SK-N-SH treated with all-trans-retinoic acid at 6 μM for 48 hours (cell line): ENCODE data around the gene BPGM.
A peak's percentile ranks its signal among the peaks of the same experiment; 100 is the strongest.

ENCODE experiments used
- ATAC-seq: fragments of 200-7000 bp; cut with Tn5 transposase; 3 replicates; pipeline ENCODE4 v1.9.1; 2020; ENCODE audit warnings: mild to moderate bottlenecking, moderate library complexity
- BACH2 ChIP-seq: fragments of 250-450 bp; sonication (Bioruptor Pico); IDR thresholded peaks from 2 replicates; pipeline ENCODE4 v1.9.0; 2021; ENCODE audit warnings: mild to moderate bottlenecking, borderline replicate concordance
- CSDC2 ChIP-seq: fragments of 250-450 bp; sonication (Bioruptor Pico); IDR thresholded peaks from 2 replicates; pipeline ENCODE4 v1.5.0; 2020; ENCODE audit warnings: mild to moderate bottlenecking, moderate library complexity
- CSRNP3 ChIP-seq: fragments of 250-450 bp; sonication (Bioruptor Pico); IDR thresholded peaks from 2 replicates; pipeline ENCODE4 v1.5.1; 2021; ENCODE audit warnings: mild to moderate bottlenecking, moderate library complexity
- ESRRG ChIP-seq: fragments of 250-450 bp; sonication (Bioruptor Pico); IDR thresholded peaks from 2 replicates; pipeline ENCODE4 v1.6.1; 2021; ENCODE audit warnings: mild to moderate bottlenecking
- GLIS3 ChIP-seq: fragments of 250-450 bp; sonication (Bioruptor Pico); IDR thresholded peaks from 2 replicates; pipeline ENCODE4 v1.5.0; 2020; ENCODE audit warnings: mild to moderate bottlenecking, moderate library complexity
- ISL1 ChIP-seq: fragments of 250-450 bp; sonication (Bioruptor Pico); IDR thresholded peaks from 2 replicates; pipeline ENCODE4 v2.1.2; 2022; ENCODE audit warnings: mild to moderate bottlenecking, moderate library complexity
- OSR1 ChIP-seq: fragments of 250-450 bp; sonication (Bioruptor Pico); IDR thresholded peaks from 2 replicates; pipeline ENCODE4 v1.8.0; 2022; ENCODE audit warnings: moderate library complexity, mild to moderate bottlenecking, inconsistent platforms
- PATZ1 ChIP-seq: fragments of 250-450 bp; sonication (Bioruptor Pico); IDR thresholded peaks from 2 replicates; pipeline ENCODE4 v1.8.0; 2020; ENCODE audit warnings: mild to moderate bottlenecking, moderate library complexity, borderline replicate concordance
- RARB ChIP-seq: fragments of 250-450 bp; sonication (Bioruptor Pico); IDR thresholded peaks from 2 replicates; pipeline ENCODE4 v1.8.0; 2021; ENCODE audit warnings: mild to moderate bottlenecking, moderate library complexity
- SNAI2 ChIP-seq: fragments of 250-450 bp; sonication (Bioruptor Pico); IDR thresholded peaks from 2 replicates; pipeline ENCODE4 v1.5.0; 2020; ENCODE audit warnings: mild to moderate bottlenecking, moderate library complexity
- TCF4 ChIP-seq: fragments of 250-450 bp; sonication (Bioruptor Pico); IDR thresholded peaks from 2 replicates; pipeline ENCODE4 v1.8.0; 2021; ENCODE audit warnings: mild to moderate bottlenecking, moderate library complexity, borderline replicate concordance
- TOX ChIP-seq: fragments of 250-450 bp; sonication (Bioruptor Pico); IDR thresholded peaks from 2 replicates; pipeline ENCODE4 v1.8.0; 2021; ENCODE audit warnings: mild to moderate bottlenecking, moderate library complexity, borderline replicate concordance
- ZC3H10 ChIP-seq: fragments of 250-450 bp; sonication (Bioruptor Pico); IDR thresholded peaks from 2 replicates; pipeline ENCODE4 v1.5.1; 2021; ENCODE audit warnings: mild to moderate bottlenecking, moderate library complexity
- ZFP30 ChIP-seq: fragments of 450-650 bp; formaldehyde crosslinking; IDR thresholded peaks from 2 replicates; pipeline ENCODE4 v1.5.0; 2022; ENCODE audit warnings: mild to moderate bottlenecking, moderate library complexity
- ZNF565 ChIP-seq: fragments of 450-650 bp; formaldehyde crosslinking; conservative IDR thresholded peaks from 2 replicates; pipeline ENCODE4 v1.5.0; 2020; ENCODE audit warnings: low read depth, mild to moderate bottlenecking, moderate library complexity
- ZNF70 ChIP-seq: fragments of 450-650 bp; formaldehyde crosslinking; IDR thresholded peaks from 2 replicates; pipeline ENCODE4 v1.5.0; 2020; ENCODE audit warnings: mild to moderate bottlenecking, moderate library complexity
- ZNF8 ChIP-seq: fragments of 450-650 bp; formaldehyde crosslinking; IDR thresholded peaks from 2 replicates; pipeline ENCODE4 v1.5.0; 2020; ENCODE audit warnings: mild to moderate bottlenecking, moderate library complexity
- TF ChIP-seq, protein P1 (sequence below): fragments of 250-450 bp; sonication (Bioruptor Pico); IDR thresholded peaks from 2 replicates; pipeline ENCODE4 v1.8.0; 2021; ENCODE audit warnings: low read depth, mild to moderate bottlenecking, moderate library complexity, borderline replicate concordance
- TF ChIP-seq, protein P2 (sequence below): fragments of 250-450 bp; sonication (Bioruptor Pico); IDR thresholded peaks from 2 replicates; pipeline ENCODE4 v1.5.1; 2020; ENCODE audit warnings: low read depth, mild to moderate bottlenecking, moderate library complexity
- TF ChIP-seq, protein P3 (sequence below): fragments of 250-450 bp; sonication (Bioruptor Pico); IDR thresholded peaks from 2 replicates; pipeline ENCODE4 v1.5.0; 2020; ENCODE audit warnings: mild to moderate bottlenecking, moderate library complexity

BPGM gene

GRCh38 chr7:134646425-134647305, at the start of gene BPGM:
BPGM (plus strand) TSS chr7:134646853; CDS start chr7:134661508, 14,655 bp downstream.
- peak; percentile 99 for ATAC-seq
- TF ChIP-seq BACH2 (no peak), TCF4 (CRISPR knock-in tag) (no peak), PATZ1 (CRISPR knock-in tag) (no peak), CSRNP3 (CRISPR knock-in tag) (no peak), CSDC2 (CRISPR knock-in tag) (no peak; the same call in 1 of the 2 replicates), RARB (CRISPR knock-in tag) (no peak)
- TF ChIP-seq, protein P1, sequence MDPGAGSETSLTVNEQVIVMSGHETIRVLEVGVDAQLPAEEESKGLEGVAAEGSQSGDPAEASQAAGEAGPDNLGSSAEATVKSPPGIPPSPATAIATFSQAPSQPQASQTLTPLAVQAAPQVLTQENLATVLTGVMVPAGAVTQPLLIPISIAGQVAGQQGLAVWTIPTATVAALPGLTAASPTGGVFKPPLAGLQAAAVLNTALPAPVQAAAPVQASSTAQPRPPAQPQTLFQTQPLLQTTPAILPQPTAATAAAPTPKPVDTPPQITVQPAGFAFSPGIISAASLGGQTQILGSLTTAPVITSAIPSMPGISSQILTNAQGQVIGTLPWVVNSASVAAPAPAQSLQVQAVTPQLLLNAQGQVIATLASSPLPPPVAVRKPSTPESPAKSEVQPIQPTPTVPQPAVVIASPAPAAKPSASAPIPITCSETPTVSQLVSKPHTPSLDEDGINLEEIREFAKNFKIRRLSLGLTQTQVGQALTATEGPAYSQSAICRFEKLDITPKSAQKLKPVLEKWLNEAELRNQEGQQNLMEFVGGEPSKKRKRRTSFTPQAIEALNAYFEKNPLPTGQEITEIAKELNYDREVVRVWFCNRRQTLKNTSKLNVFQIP (CRISPR knock-in tag), result no peak
- TF ChIP-seq, all 23 proteins: peak for 0

DNA sequence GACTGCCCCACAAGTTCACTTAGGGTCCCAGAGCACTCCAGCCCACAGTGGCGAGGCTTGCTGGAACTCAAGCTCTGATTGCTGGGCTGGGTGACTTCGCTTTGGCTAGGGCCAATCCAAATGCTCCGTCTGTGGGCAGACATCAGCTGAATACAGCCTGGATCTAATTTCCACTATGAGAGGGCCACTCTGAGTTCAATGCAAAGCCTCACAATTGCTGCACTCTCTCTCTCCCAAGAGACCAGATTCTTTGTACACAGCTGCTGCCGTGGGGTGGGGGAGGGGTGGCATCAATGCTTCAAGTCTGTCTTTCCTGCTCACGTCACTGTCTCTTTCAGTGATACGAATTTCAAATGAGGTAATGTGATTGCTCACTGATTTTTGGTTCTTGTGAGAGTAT, 47.3 kb upstream of the BPGM start:
- ATAC-seq, result no peak
- TF ChIP-seq ZNF8 (CRISPR knock-in tag) (no peak), ZNF70 (no peak), ZC3H10 (CRISPR knock-in tag) (no peak), ISL1 (no peak), TOX (no peak), ZFP30 (CRISPR knock-in tag) (no peak), OSR1 (CRISPR knock-in tag) (no peak), CSDC2 (CRISPR knock-in tag) (no peak), SNAI2 (CRISPR knock-in tag) (no peak), PATZ1 (CRISPR knock-in tag) (no peak), ZNF565 (no peak), GLIS3 (CRISPR knock-in tag) (no peak), ESRRG (CRISPR knock-in tag) (no peak)
- TF ChIP-seq, protein P2, sequence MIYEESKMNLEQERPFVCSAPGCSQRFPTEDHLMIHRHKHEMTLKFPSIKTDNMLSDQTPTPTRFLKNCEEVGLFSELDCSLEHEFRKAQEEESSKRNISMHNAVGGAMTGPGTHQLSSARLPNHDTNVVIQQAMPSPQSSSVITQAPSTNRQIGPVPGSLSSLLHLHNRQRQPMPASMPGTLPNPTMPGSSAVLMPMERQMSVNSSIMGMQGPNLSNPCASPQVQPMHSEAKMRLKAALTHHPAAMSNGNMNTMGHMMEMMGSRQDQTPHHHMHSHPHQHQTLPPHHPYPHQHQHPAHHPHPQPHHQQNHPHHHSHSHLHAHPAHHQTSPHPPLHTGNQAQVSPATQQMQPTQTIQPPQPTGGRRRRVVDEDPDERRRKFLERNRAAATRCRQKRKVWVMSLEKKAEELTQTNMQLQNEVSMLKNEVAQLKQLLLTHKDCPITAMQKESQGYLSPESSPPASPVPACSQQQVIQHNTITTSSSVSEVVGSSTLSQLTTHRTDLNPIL (CRISPR knock-in tag), result no peak
- TF ChIP-seq, protein P1 (CRISPR knock-in tag), result no peak
- TF ChIP-seq, protein P3, sequence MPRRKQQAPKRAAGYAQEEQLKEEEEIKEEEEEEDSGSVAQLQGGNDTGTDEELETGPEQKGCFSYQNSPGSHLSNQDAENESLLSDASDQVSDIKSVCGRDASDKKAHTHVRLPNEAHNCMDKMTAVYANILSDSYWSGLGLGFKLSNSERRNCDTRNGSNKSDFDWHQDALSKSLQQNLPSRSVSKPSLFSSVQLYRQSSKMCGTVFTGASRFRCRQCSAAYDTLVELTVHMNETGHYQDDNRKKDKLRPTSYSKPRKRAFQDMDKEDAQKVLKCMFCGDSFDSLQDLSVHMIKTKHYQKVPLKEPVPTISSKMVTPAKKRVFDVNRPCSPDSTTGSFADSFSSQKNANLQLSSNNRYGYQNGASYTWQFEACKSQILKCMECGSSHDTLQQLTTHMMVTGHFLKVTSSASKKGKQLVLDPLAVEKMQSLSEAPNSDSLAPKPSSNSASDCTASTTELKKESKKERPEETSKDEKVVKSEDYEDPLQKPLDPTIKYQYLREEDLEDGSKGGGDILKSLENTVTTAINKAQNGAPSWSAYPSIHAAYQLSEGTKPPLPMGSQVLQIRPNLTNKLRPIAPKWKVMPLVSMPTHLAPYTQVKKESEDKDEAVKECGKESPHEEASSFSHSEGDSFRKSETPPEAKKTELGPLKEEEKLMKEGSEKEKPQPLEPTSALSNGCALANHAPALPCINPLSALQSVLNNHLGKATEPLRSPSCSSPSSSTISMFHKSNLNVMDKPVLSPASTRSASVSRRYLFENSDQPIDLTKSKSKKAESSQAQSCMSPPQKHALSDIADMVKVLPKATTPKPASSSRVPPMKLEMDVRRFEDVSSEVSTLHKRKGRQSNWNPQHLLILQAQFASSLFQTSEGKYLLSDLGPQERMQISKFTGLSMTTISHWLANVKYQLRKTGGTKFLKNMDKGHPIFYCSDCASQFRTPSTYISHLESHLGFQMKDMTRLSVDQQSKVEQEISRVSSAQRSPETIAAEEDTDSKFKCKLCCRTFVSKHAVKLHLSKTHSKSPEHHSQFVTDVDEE (CRISPR knock-in tag), result no peak
